ENCODE results near the gene TMEM109.

The TMEM109 gene

DNA sequence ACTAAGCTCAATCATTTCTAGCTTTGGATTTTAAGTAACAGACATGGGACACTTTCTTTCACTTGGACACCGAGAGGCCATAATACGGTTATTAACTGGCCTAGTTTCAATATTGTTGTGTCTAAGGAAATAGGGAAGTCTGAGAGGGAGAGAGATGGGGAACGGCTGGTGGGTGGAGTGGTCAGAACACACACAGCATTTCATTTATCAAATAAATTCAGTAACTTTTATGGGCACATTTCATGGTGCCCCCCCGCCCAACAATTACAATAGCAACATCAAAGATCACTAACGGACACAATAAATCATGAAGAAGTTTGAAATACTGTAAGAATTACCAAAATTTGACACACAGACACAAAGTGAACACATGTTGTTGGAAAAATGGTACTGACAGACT is 18.3 kb upstream of the TMEM109 start:
- DNase-seq (ENCODE audit: low read depth) = no peak
- TF ChIP-seq, protein P1, sequence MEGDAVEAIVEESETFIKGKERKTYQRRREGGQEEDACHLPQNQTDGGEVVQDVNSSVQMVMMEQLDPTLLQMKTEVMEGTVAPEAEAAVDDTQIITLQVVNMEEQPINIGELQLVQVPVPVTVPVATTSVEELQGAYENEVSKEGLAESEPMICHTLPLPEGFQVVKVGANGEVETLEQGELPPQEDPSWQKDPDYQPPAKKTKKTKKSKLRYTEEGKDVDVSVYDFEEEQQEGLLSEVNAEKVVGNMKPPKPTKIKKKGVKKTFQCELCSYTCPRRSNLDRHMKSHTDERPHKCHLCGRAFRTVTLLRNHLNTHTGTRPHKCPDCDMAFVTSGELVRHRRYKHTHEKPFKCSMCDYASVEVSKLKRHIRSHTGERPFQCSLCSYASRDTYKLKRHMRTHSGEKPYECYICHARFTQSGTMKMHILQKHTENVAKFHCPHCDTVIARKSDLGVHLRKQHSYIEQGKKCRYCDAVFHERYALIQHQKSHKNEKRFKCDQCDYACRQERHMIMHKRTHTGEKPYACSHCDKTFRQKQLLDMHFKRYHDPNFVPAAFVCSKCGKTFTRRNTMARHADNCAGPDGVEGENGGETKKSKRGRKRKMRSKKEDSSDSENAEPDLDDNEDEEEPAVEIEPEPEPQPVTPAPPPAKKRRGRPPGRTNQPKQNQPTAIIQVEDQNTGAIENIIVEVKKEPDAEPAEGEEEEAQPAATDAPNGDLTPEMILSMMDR (conservative IDR thresholded peaks at IDR 0.05; ENCODE audit: low read depth, low read length) = no peak
- H3K4me3 ChIP-seq (ENCODE audit: low read length) = no peak overlapping the region

DNA sequence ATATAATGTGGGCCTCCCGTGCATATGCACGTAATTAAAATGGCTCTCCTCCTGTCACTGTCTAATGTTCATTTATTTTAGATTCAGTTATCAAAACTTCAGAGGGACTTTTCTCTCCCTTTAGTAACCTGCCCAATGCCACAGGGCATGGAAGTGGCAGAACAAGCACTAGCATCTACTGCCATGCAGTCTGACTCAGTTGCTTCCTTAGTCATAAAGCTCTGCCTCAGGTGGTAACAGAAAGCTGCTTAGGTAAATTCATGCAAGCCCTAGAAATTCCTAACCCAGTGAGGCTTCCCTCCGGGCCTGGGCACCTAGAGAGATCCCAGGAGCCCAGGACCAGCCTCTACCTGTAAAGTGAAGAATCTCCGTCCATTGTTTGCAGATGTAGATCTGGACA is 16.5 kb upstream of the TMEM109 start:
- no peak overlapping the region for H3K4me3 ChIP-seq (ENCODE audit: low read length)
- DNase-seq (ENCODE audit: low read depth) = no peak
- TF ChIP-seq, protein P1 (conservative IDR thresholded peaks at IDR 0.05; ENCODE audit: low read depth, low read length) = no peak

GRCh38 chr11:60899046-60899936 is 14.7 kb upstream of the TMEM109 start:
- no peak for DNase-seq (ENCODE audit: low read depth)
- TF ChIP-seq, protein P1 (conservative IDR thresholded peaks at IDR 0.05; ENCODE audit: low read depth, low read length) = peak; percentile 99

DNA sequence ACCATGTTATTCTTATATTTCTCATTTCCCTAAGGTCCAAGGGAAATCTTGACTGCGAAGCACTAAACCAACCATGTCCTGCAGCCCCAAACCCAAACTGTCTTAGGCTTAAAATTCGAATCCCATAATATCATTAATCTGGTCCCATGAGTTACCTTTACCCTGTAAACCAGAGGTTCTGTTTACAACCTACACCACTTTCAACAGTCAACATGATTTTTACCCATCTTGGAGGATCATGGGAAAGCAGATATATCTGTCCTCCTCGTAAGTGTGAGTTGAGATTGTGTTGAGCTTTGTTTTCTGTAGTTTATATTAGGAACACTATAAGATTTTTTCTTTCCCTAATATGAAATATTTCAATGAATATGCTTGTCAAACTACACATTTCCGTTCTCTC is 14.0 kb upstream of the TMEM109 start:
- TF ChIP-seq, protein P1 (conservative IDR thresholded peaks at IDR 0.05; ENCODE audit: low read depth, low read length) = no peak
- H3K4me3 ChIP-seq (ENCODE audit: low read length) = no peak overlapping the region
- no peak for DNase-seq (ENCODE audit: low read depth)

More at GRCh38 chr11:60899046-60899936, 14.7 kb upstream of the TMEM109 start:
- H3K4me3 ChIP-seq (ENCODE audit: low read length) = no peak overlapping the region

DNA sequence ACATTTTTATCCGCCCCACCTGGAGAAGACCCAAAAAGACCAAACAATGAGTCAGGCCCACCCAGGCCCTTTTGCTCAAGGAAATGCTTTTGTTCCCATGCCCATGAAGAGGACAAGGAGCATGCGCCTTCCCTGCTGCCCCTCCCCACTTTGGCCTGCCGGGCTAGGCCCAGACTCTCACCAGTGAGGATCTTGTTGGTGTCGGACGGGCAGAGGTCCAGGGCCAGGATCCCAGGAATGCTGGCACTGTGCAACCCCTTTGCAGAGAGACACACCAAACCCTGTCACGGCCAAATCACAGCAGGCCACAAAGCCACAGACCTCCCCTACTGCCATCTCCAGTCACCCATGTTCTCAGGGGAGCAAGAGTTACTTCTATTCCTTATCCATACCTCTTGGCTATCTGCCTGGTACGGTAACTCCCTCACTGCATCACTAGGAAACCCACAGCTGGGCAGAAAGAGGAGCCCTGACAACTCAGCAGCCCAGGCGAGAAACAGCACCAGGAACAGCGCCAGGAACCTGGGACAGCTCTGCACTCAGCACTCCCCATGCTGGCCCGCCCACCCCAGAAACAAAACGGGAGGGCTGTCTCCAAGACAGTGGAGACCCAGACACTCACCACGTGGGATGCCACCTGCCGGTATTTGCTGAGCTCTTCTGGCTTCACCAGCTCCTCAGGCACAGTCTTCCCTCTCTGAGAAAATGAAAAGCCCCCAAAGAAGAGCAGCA is 13.1 kb upstream of the TMEM109 start:
- DNase-seq (ENCODE audit: low read depth) = no peak
- TF ChIP-seq, protein P1 (conservative IDR thresholded peaks at IDR 0.05; ENCODE audit: low read depth, low read length) = no peak
- H3K4me3 ChIP-seq (ENCODE audit: low read length) = no peak overlapping the region

DNA sequence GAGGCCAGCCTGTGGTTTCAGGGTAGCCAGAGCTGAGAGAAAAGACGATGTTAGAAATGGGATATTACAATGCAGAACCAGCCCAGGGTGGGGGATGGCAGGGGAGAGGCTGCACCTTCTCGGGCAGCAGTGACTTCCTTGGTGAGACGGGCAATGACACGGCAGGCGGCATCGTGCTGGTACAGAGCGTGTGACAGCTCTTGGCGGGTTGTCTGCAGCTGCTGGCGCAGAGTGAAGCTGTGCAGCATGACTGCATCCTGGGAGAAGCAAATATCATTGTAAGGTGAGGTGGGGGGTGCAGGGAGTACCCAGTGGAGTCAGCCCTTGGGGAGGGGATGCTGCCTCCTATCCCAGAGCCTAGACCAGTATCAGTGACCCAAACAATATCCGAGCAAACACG is 11.3 kb upstream of the TMEM109 start:
- no peak overlapping the region for H3K4me3 ChIP-seq (ENCODE audit: low read length)
- DNase-seq (ENCODE audit: low read depth) = no peak
- TF ChIP-seq, protein P1 (conservative IDR thresholded peaks at IDR 0.05; ENCODE audit: low read depth, low read length) = no peak

All from retinal pigment epithelial cell (primary cell).